C4-2B (cell line): ENCODE measurements around the gene HPCAL1.

Source experiments
- ZFX ChIP-seq: fragments of 450-650 bp; IDR thresholded peaks from 2 replicates; pipeline ENCODE4 v1.6.1; 2017
- TF ChIP-seq, protein P1 (sequence below): fragments of 450-650 bp; conservative IDR thresholded peaks from 2 replicates; pipeline ENCODE4 v1.5.1; 2017; ENCODE audit warnings: mild to moderate bottlenecking

DNA sequence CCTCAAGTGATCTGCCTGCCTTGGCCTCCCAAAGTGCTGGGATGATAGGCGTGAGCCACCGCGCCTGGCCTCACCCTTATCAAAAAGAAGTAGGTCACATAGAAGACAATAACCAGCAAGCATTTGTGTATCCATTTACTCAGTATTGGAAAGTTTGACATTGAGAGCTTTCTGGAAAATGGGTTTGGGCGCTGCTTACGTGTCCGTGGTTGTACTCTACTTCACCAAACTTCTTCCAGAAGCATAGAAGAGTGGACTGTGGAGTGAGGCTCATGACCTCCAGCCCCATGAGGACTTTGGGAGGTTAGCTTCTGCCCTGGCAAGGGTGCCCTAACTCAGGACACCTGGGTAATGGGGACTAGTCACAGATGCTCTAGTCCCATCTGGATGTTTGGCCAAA, 149.1 kb downstream of the HPCAL1 start:
- TF ChIP-seq, protein P1, sequence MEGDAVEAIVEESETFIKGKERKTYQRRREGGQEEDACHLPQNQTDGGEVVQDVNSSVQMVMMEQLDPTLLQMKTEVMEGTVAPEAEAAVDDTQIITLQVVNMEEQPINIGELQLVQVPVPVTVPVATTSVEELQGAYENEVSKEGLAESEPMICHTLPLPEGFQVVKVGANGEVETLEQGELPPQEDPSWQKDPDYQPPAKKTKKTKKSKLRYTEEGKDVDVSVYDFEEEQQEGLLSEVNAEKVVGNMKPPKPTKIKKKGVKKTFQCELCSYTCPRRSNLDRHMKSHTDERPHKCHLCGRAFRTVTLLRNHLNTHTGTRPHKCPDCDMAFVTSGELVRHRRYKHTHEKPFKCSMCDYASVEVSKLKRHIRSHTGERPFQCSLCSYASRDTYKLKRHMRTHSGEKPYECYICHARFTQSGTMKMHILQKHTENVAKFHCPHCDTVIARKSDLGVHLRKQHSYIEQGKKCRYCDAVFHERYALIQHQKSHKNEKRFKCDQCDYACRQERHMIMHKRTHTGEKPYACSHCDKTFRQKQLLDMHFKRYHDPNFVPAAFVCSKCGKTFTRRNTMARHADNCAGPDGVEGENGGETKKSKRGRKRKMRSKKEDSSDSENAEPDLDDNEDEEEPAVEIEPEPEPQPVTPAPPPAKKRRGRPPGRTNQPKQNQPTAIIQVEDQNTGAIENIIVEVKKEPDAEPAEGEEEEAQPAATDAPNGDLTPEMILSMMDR: no peak
- TF ChIP-seq ZFX: no peak
